LNCaP clone FGC (cell line): ENCODE measurements around the gene ARHGAP12.

Source experiments
- DNase-seq: peaks from one replicate; pipeline ENCODE4 v3.0.0-alpha.2; 2011; ENCODE audit warnings: low read depth
- H3K4me3 ChIP-seq: 2 replicates; pipeline ENCODE4 v1.5.1; 2011; ENCODE audit warnings: mild to moderate bottlenecking, low read depth, low read length, control low read depth
- TF ChIP-seq, protein P1 (sequence below): IDR thresholded peaks from 2 replicates; pipeline ENCODE4 v1.5.1; 2012; ENCODE audit warnings: mild to moderate bottlenecking; ENCODE audit not compliant: control insufficient read depth, insufficient read depth; ENCODE audit errors: extremely low read depth

The ARHGAP12 gene

DNA sequence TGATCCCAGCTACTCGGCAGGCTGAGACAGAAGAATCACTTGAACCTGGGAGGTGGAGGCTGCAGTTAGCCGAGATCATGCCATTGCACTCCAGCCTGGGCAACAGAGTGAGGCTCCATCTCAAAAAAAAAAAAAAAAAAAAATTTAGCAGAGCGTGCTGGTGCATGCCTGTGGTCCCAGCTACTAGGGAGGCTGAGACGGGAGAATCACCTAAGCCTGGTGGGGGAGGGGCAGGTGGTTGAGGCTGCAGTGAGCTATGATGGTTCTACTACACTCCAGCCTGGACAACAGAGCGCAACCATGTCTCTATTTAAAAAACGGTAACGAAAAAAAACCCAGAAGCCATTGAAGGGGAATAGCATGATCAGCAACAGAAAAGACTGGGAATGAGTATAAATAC is 89.9 kb downstream of the ARHGAP12 start:
- H3K4me3 ChIP-seq = no peak overlapping the region
- no peak for DNase-seq
- TF ChIP-seq, protein P1, sequence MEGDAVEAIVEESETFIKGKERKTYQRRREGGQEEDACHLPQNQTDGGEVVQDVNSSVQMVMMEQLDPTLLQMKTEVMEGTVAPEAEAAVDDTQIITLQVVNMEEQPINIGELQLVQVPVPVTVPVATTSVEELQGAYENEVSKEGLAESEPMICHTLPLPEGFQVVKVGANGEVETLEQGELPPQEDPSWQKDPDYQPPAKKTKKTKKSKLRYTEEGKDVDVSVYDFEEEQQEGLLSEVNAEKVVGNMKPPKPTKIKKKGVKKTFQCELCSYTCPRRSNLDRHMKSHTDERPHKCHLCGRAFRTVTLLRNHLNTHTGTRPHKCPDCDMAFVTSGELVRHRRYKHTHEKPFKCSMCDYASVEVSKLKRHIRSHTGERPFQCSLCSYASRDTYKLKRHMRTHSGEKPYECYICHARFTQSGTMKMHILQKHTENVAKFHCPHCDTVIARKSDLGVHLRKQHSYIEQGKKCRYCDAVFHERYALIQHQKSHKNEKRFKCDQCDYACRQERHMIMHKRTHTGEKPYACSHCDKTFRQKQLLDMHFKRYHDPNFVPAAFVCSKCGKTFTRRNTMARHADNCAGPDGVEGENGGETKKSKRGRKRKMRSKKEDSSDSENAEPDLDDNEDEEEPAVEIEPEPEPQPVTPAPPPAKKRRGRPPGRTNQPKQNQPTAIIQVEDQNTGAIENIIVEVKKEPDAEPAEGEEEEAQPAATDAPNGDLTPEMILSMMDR = no peak

DNA sequence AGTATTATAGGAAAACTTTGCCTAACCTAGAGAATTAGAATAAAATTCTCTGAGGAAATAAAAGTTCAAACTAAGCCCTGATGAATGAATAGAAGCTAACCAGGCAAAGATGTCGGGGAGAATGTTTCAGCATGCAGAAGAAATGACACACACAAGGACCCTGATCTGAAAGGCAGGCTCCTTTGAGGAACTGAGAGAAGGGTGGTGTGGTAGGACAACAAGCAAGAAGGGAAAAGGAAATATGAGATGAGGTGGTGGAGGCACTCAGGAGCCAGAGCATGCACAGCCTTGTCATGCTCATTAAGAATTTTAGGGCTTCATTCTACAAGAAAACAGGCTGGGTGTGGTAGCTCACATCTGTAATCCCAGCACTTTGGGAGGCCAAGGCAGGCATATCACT is 90.6 kb downstream of the ARHGAP12 start:
- TF ChIP-seq, protein P1 = no peak
- DNase-seq = no peak
- H3K4me3 ChIP-seq = no peak overlapping the region

DNA sequence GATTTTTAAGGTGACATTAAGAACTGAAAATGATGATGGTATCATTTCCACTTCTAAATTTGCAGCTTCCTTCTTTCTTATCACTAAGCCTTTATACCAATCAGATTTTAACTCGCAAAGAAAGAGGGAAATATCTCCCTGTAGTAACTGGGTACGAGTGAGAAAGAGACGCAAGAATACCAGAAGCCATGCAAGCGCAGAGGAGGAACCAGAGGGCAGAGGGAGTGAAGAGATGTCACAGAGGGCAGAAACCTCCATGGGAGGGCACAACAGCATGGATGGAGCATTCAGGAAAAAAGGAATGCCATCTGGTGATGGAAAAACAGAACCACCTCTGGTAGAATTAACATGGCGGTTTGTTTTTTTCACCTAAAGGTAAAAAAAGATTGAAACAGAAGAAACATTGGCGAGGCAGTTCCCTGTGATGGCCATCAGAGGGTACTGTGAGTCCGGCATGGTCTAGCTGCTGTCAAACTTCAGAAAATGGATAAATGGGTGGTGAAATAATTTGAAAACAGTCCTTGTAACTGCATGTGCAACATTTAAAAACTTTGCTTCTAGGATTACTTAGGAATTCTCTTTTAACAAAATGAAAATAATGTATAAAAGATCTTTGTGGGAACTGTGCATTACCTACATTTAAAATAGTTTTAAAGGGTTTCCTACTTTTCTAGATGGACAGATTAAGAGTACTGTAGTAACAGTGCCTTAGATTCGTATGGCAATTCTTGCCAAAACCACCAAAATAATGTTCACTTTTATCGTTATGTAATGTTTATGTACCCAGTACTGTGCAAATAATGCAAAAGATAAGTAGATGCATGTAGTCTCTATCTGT is 91.8 kb downstream of the ARHGAP12 start:
- no peak overlapping the region for H3K4me3 ChIP-seq
- no peak for DNase-seq
- TF ChIP-seq, protein P1 = peak; percentile 90

DNA sequence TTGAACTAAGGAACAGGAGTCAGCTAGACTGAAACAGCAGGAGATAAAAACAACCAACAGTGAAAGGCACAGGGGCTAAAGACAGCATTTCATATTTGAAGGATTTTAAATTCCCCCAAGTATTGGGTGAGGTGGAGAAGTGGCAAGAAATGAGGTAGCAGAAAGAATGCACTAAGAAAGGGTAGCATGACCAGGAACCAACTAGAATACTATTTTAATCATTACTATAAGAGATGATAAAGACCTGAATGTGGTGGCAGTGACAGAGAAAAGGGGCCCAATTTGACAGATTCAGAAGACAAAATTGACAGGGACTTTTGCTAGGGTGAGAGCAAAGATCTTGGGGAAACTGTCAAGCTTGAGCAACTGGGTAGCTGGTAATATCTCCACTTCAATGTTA is 94.9 kb downstream of the ARHGAP12 start:
- no peak for DNase-seq
- H3K4me3 ChIP-seq = no peak overlapping the region
- TF ChIP-seq, protein P1 = no peak

DNA sequence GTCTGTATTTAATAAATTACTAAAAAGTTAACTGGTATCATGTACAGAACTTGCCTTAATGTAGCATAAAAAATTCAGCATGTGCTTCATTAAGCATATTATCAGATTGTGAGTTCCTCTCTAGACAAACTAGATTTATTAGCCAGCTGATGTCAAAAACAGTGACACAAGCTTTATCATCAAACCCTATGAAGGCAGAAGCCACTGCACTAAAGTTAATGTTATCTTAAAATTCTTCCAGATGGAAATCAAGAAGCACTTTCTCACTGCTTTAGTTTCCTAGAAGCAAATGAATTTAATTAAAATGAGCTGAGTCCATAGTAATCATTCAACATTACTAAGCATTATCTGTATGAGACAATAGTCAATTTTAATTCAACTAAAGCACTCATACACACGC is 96.4 kb downstream of the ARHGAP12 start:
- TF ChIP-seq, protein P1 = no peak
- no peak overlapping the region for H3K4me3 ChIP-seq
- DNase-seq = no peak

DNA sequence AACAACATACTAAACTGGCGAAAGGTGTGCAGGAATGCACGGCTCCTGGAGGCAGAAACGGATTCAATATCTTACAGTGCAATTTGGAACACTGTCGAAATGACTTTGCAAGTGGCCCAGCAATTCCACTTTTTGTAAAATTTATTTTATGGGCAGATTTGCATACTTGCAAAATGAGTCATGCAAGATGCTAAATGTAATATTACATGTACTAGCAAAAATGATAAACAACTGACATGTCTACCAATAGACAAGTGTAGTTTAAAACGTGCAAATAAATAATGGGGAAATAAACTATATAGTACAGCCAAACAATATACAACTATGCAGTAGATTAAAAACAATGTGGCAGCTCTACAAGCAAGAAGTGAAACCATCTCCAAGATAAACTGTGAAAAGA is 97.7 kb downstream of the ARHGAP12 start:
- no peak for DNase-seq
- H3K4me3 ChIP-seq = no peak overlapping the region
- TF ChIP-seq, protein P1 = no peak

DNA sequence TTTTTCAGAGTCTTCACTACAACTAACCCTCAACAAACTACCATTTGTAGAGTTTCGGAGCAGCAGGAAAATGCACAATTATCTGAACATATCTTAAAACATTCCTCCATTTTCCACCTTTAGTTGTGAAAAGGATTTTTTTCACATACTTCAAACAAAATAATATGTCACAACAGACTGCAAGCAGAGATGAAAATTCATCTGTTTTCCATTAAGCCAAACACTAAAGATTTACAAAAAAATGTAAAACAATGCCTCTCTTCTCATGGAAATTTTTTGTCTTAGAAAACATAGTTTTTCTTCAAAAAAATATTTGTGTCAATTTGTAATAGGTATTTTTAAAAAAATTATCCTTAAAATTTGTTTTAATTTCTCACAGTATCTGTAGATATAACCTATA is 98.9 kb downstream of the ARHGAP12 start:
- TF ChIP-seq, protein P1 = no peak
- no peak overlapping the region for H3K4me3 ChIP-seq
- no peak for DNase-seq
